Liver (tissue), 9 donors: ENCODE measurements around the gene CFAP68. TPM values are rescaled to one million over a fixed set of nuclear protein-coding genes. Genes with fewer than 3 reads are reported as not detected.

Experiments
- DNase-seq: peaks from one replicate; pipeline ENCODE4 v3.0.0-alpha.2; 2017; ENCODE audit warnings: low spot score
- H3K27ac ChIP-seq, 2 donors: one replicate each; pipeline ENCODE4 v1.7.0; 2013; ENCODE audit warnings: inconsistent platforms in 2 of 2, low read length in 2 of 2, control low read depth in 1 of 2, low read depth in 1 of 2, mild to moderate bottlenecking in 1 of 2
- H3K27me3 ChIP-seq, 4 donors: one replicate each; pipeline versions ENCODE4 v1.6.1 to v1.7.0; 2013; ENCODE audit warnings: low read length in 3 of 4, inconsistent platforms in 1 of 4, mild to moderate bottlenecking in 1 of 4, moderate library complexity in 1 of 4; ENCODE audit not compliant: control insufficient read depth in 4 of 4, insufficient read depth in 4 of 4
- H3K36me3 ChIP-seq, 4 donors: one replicate each; pipeline versions ENCODE4 v1.6.1 to v1.7.0; 2013; ENCODE audit warnings: low read length in 3 of 4, mild to moderate bottlenecking in 3 of 4, low read depth in 1 of 4, moderate library complexity in 1 of 4; ENCODE audit not compliant: control insufficient read depth in 4 of 4, insufficient read depth in 3 of 4
- H3K4me1 ChIP-seq, 4 donors: one replicate each; pipeline versions ENCODE4 v1.6.1 to v1.7.0; 2013; ENCODE audit warnings: low read length in 3 of 4, mild to moderate bottlenecking in 3 of 4, moderate library complexity in 1 of 4; ENCODE audit not compliant: control insufficient read depth in 4 of 4, insufficient read depth in 4 of 4
- H3K4me3 ChIP-seq, 3 donors: one replicate each; pipeline versions ENCODE4 v1.6.1 to v1.7.0; 2013; ENCODE audit warnings: low read length in 3 of 3, control low read depth in 1 of 3, low read depth in 1 of 3, mild to moderate bottlenecking in 1 of 3
- H3K9ac ChIP-seq, 2 donors: one replicate each; pipeline ENCODE4 v1.7.0; 2013; ENCODE audit warnings: low read length in 2 of 2, mild to moderate bottlenecking in 2 of 2, moderate library complexity in 2 of 2, control low read depth in 1 of 2, low read depth in 1 of 2
- H3K9me3 ChIP-seq, 4 donors: one replicate each; pipeline versions ENCODE4 v1.6.1 to v1.7.0; 2013; ENCODE audit warnings: low read length in 3 of 4; ENCODE audit not compliant: control insufficient read depth in 4 of 4
- EGR1 ChIP-seq, 2 donors: IDR thresholded peaks; 2 replicates each; pipeline ENCODE4 v1.6.1; 2016 to 2018; ENCODE audit warnings: antibody characterized with exemption in 2 of 2, low read depth in 2 of 2
- FOXA1 ChIP-seq: IDR thresholded peaks from 2 replicates; pipeline ENCODE4 v1.6.1; 2016; ENCODE audit warnings: antibody characterized with exemption
- FOXA2 ChIP-seq: IDR thresholded peaks from 2 replicates; pipeline ENCODE4 v1.6.1; 2016; ENCODE audit warnings: antibody characterized with exemption
- GABPA ChIP-seq, 2 donors: IDR thresholded peaks in 1 of 2; conservative IDR thresholded peaks in 1 of 2; 2 replicates each; pipeline ENCODE4 v1.6.1; 2016; ENCODE audit warnings: antibody characterized with exemption in 2 of 2, mild to moderate bottlenecking in 1 of 2, moderate library complexity in 1 of 2
- HNF4A ChIP-seq, 2 donors: conservative IDR thresholded peaks; 2 replicates each; pipeline ENCODE4 v1.6.1; 2016; ENCODE audit warnings: antibody characterized with exemption in 2 of 2, mild to moderate bottlenecking in 2 of 2
- HNF4G ChIP-seq: IDR thresholded peaks from 2 replicates; pipeline ENCODE4 v1.6.1; 2016; ENCODE audit warnings: antibody characterized with exemption
- JUND ChIP-seq, 2 donors: IDR thresholded peaks; 2 replicates each; pipeline ENCODE4 v1.6.1; 2016; ENCODE audit warnings: antibody characterized with exemption in 2 of 2
- NR2F2 ChIP-seq: IDR thresholded peaks from 2 replicates; pipeline ENCODE4 v1.6.1; 2016; ENCODE audit warnings: antibody characterized with exemption
- RAD21 ChIP-seq, 2 donors: IDR thresholded peaks; 2 replicates each; pipeline ENCODE4 v1.6.1; 2016; ENCODE audit warnings: antibody characterized with exemption in 2 of 2, mild to moderate bottlenecking in 2 of 2
- RXRA ChIP-seq, 2 donors: IDR thresholded peaks; 2 replicates each; pipeline ENCODE4 v1.6.1; 2017 to 2018; ENCODE audit warnings: antibody characterized with exemption in 2 of 2, mild to moderate bottlenecking in 1 of 2
- SP1 ChIP-seq: IDR thresholded peaks from 2 replicates; pipeline ENCODE4 v1.6.1; 2018; ENCODE audit warnings: antibody characterized with exemption, mild to moderate bottlenecking
- TAF1 ChIP-seq: conservative IDR thresholded peaks from 2 replicates; pipeline ENCODE4 v1.6.1; 2016; ENCODE audit warnings: antibody characterized with exemption, mild to moderate bottlenecking
- YY1 ChIP-seq: IDR thresholded peaks from 2 replicates; pipeline ENCODE4 v1.6.1; 2016; ENCODE audit warnings: antibody characterized with exemption, mild to moderate bottlenecking
- WGBS: extraction: QIAGEN DNeasy Blood & Tissue Kit; methylation state at CpG from one replicate; pipeline ENCODE4 v1.1.7; 2013; 5-methylcytosine and 5-hydroxymethylcytosine counted together
- polyA plus RNA-seq, 2 donors: library from polyadenylated mRNA; stranded (reverse) in 1 of 2; unstranded in 1 of 2; fragments of 200-250 nt in 1 of 2; fragments of >200 nt in 1 of 2; fragmentation: Nextera tagmentation in 1 of 2; extraction: Ambion mirVana in 1 of 2; gene quantifications; one replicate each; pipeline versions ENCODE4 v1.2.1 to v1.2.3, GENCODE V29; 2013 to 2015
- total RNA-seq, 2 donors: library from RNA; depleted of rRNA; stranded (reverse); fragments of >200 nt; gene quantifications; one replicate each; pipeline ENCODE4 v1.2.3, GENCODE V29; 2014
- TF ChIP-seq, protein P1 (sequence below): IDR thresholded peaks from 2 replicates; pipeline ENCODE4 v1.6.1; 2016; ENCODE audit warnings: antibody characterized with exemption
- TF ChIP-seq, protein P2 (sequence below): IDR thresholded peaks from 2 replicates; pipeline ENCODE4 v1.6.1; 2016; ENCODE audit warnings: antibody characterized with exemption, mild to moderate bottlenecking
- TF ChIP-seq, protein P3 (sequence below): IDR thresholded peaks from 2 replicates; pipeline ENCODE4 v1.6.1; 2016; ENCODE audit warnings: antibody characterized with exemption
- TF ChIP-seq, protein P4 (sequence below): IDR thresholded peaks from 2 replicates; pipeline ENCODE4 v1.6.1; 2016; ENCODE audit warnings: antibody characterized with exemption
- TF ChIP-seq, protein P5 (sequence below): fragments of 150-350 bp; IDR thresholded peaks from 2 replicates; pipeline ENCODE4 v1.5.1; 2017; ENCODE audit warnings: improper control_type of control experiment, low read depth, low read length; ENCODE audit not compliant: missing input control
- donor health status: healthy.
- donor health status: healthy.
- donor health status: healthy.
- donor health status: healthy.
- donor health status: healthy.

The CFAP68 gene, protein sequence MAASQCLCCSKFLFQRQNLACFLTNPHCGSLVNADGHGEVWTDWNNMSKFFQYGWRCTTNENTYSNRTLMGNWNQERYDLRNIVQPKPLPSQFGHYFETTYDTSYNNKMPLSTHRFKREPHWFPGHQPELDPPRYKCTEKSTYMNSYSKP
- total RNA-seq, result 1 to 10 TPM; 6.2 to 8.2 TPM
- polyA plus RNA-seq, result 10 to 100 TPM; 19.3 to 27.8 TPM

DNA sequence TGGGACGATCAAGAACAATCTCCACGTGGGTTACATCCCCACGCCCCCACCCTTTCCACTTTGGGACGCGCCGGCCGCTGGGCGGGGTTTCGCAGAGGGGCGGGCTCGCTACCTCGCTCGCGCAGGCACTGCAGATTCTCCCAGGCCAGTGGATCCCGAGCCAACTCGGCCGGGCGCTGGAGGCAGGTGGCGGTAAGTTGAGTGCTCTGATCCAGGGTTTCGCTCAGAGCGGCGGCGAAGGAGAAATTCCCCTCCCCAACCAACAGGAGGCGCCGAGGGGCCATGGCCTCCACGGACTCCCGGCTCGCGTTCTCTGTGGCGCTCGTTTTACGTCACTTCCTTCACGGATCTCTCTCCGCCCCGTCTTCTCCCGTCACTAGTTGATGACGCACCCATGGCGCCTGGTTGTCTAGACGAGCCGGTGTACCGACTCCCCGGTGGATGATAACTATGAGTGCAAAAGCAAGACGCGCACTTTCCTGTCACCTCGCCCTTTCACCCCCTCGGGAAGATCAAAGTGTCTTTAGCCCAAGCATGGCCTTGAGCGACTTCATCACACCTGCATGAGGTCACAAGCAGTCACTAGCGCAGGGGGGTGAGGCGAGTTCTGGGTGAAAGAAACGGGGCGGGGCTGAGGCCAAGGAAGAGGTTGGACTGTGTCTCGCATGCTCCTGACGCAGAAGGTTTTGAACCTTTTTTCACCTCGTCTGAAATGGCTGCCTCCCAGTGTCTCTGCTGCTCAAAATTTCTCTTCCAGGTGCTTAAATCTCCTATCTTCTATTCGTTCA lies at the start of gene CFAP68, which contains the start of gene FDXACB1:
CFAP68 (plus strand) TSS at position 693 of the 788 bp plus-strand sequence; CDS start at position 713, 20 bp downstream.
FDXACB1 (minus strand) TSS at position 317 of the 788 bp plus-strand sequence; CDS start at position 284, 33 bp downstream.
- H3K4me3 ChIP-seq, result peak within 1 kb of the TSS; percentile 53 to 77 (median 74)
- H3K36me3 ChIP-seq, result peaks cover 0 to 13% (median 1%) of the 10 kb centered on the region in 4 donors
- peaks cover 0 to 7% (median 3%) of the 10 kb centered on the region in 4 donors for H3K4me1 ChIP-seq
- H3K9ac ChIP-seq, result peak within 1 kb of the TSS; percentile 34 to 96
- DNase-seq, result peak; percentile 94
- H3K9me3 ChIP-seq, result no peaks in the 10 kb centered on the region
- no peaks in the 10 kb centered on the region for H3K27me3 ChIP-seq
- H3K27ac ChIP-seq, result peak within 1 kb of the TSS; percentile 80 to 82
- under 1% methylated on average over 55 of the region's 55 CpGs for WGBS
- TF ChIP-seq HNF4G (no peak), HNF4A (conservative IDR thresholded peaks at IDR 0.05) (peak; percentile 26 to 63), NR2F2 (peak; percentile 56), RAD21 (IDR thresholded peaks at IDR 0.05) (peak; percentile 93 to 95), SP1 (peak; percentile 82), TAF1 (peak; percentile 36), EGR1 (IDR thresholded peaks at IDR 0.05; ENCODE audit: low read depth in 2 of 2) (no peak), JUND (IDR thresholded peaks at IDR 0.05) (peak; percentile 75 to 93), FOXA2 (no peak), GABPA (IDR thresholded peaks at IDR 0.05 in 1 of 2, conservative IDR thresholded peaks at IDR 0.05 in 1 of 2) (peak; percentile 84 to 95), FOXA1 (no peak), YY1 (peak; percentile 96), RXRA (IDR thresholded peaks at IDR 0.05) (peak; percentile 75 to 95)
- TF ChIP-seq, protein P1, sequence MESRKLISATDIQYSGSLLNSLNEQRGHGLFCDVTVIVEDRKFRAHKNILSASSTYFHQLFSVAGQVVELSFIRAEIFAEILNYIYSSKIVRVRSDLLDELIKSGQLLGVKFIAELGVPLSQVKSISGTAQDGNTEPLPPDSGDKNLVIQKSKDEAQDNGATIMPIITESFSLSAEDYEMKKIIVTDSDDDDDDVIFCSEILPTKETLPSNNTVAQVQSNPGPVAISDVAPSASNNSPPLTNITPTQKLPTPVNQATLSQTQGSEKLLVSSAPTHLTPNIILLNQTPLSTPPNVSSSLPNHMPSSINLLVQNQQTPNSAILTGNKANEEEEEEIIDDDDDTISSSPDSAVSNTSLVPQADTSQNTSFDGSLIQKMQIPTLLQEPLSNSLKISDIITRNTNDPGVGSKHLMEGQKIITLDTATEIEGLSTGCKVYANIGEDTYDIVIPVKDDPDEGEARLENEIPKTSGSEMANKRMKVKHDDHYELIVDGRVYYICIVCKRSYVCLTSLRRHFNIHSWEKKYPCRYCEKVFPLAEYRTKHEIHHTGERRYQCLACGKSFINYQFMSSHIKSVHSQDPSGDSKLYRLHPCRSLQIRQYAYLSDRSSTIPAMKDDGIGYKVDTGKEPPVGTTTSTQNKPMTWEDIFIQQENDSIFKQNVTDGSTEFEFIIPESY, result peak; percentile 20
- TF ChIP-seq, protein P2, sequence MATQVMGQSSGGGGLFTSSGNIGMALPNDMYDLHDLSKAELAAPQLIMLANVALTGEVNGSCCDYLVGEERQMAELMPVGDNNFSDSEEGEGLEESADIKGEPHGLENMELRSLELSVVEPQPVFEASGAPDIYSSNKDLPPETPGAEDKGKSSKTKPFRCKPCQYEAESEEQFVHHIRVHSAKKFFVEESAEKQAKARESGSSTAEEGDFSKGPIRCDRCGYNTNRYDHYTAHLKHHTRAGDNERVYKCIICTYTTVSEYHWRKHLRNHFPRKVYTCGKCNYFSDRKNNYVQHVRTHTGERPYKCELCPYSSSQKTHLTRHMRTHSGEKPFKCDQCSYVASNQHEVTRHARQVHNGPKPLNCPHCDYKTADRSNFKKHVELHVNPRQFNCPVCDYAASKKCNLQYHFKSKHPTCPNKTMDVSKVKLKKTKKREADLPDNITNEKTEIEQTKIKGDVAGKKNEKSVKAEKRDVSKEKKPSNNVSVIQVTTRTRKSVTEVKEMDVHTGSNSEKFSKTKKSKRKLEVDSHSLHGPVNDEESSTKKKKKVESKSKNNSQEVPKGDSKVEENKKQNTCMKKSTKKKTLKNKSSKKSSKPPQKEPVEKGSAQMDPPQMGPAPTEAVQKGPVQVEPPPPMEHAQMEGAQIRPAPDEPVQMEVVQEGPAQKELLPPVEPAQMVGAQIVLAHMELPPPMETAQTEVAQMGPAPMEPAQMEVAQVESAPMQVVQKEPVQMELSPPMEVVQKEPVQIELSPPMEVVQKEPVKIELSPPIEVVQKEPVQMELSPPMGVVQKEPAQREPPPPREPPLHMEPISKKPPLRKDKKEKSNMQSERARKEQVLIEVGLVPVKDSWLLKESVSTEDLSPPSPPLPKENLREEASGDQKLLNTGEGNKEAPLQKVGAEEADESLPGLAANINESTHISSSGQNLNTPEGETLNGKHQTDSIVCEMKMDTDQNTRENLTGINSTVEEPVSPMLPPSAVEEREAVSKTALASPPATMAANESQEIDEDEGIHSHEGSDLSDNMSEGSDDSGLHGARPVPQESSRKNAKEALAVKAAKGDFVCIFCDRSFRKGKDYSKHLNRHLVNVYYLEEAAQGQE, result peak; percentile 61
- TF ChIP-seq, protein P3, sequence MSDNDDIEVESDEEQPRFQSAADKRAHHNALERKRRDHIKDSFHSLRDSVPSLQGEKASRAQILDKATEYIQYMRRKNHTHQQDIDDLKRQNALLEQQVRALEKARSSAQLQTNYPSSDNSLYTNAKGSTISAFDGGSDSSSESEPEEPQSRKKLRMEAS, result peak; percentile 82
- TF ChIP-seq, protein P4, sequence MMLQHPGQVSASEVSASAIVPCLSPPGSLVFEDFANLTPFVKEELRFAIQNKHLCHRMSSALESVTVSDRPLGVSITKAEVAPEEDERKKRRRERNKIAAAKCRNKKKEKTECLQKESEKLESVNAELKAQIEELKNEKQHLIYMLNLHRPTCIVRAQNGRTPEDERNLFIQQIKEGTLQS, result peak; percentile 62
- TF ChIP-seq, protein P5, sequence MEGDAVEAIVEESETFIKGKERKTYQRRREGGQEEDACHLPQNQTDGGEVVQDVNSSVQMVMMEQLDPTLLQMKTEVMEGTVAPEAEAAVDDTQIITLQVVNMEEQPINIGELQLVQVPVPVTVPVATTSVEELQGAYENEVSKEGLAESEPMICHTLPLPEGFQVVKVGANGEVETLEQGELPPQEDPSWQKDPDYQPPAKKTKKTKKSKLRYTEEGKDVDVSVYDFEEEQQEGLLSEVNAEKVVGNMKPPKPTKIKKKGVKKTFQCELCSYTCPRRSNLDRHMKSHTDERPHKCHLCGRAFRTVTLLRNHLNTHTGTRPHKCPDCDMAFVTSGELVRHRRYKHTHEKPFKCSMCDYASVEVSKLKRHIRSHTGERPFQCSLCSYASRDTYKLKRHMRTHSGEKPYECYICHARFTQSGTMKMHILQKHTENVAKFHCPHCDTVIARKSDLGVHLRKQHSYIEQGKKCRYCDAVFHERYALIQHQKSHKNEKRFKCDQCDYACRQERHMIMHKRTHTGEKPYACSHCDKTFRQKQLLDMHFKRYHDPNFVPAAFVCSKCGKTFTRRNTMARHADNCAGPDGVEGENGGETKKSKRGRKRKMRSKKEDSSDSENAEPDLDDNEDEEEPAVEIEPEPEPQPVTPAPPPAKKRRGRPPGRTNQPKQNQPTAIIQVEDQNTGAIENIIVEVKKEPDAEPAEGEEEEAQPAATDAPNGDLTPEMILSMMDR, result peak; percentile 98
